Fibroblast of skin of right quadriceps (primary cell): Measurements from ENCODE around the gene SEMA3A.
"Not testable (repeated sequence)": the region's sequence is repeated elsewhere in the genome, so short reads cannot be mapped to it uniquely, and the experiment has no call there.

Experiments
- DNase-seq: peaks from one replicate; pipeline ENCODE4 v3.0.0-alpha.2; 2013

The SEMA3A gene

DNA sequence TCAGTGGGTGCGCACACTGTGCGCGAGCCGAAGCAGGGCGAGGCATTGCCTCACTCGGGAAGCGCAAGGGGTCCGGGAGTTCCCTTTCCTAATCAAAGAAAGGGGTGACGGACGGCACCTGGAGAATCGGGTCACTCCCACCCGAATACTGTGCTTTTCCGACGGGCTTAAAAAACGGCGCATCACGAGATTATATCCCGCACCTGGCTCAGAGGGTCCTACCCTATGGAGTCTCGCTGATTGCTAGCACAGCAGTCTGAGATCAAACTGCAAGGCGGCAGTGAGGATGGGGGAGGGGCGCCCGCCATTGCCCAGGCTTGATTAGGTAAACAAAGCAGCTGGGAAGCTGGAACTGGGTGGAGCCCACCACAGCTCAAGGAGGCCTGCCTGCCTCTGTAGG lies 44.2 kb downstream of the SEMA3A start:
- DNase-seq = not testable (repeated sequence)

DNA sequence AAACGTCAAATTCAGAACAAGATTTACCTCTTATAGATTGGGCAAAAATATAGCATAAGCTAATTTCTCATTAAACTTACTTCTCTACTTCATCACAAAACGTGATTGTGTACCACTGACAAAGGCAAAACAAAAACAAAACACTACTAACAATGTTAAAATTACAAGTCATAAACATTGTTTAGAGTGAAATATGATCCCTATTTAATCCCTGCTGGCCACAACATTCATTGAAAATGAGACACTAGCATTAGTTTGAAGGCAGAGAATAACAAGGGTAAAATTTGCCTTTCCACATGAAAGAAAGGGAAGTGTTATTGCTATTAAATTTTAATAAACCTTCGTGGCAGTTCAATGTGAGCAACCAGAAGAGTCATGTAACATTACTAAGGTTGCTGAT lies 45.0 kb downstream of the SEMA3A start:
- DNase-seq = no peak

DNA sequence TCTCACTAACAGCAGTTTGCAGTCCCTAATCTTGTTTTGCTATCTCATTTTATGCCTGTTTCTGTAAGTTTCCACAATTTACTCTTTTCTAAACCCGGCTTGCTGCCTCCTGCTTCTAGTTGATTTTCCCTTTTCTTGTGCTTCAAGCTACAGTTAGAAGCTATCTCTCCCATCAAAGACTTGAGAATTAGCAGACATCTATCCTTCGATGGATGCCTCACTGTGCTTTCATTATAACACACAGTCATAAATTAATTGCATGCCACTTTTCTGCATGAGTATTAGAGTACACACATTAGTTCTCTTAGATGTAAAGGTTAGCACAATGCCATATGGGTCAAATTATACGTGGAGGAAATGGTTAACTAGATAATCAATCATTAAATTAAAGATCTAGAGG lies 48.7 kb downstream of the SEMA3A start:
- peak; percentile 18 for DNase-seq

DNA sequence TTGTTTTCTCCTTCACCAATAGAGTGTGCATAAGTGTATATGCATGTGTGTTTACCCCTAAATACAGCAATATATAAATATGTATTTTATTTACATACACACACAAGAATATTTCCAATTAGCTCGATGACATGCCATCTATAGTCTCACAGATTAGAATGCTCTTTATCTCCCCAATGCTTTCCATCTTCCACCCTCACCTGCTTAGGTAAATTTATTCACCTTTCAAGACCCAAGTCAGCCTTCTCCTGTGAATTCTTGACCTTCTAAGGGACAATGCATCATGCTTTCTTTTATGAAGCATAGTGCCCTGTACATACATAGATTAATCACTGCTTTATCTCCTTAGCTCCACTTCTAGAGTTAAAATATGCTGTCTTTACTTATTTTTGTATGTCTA lies 49.7 kb downstream of the SEMA3A start:
- DNase-seq = no peak

DNA sequence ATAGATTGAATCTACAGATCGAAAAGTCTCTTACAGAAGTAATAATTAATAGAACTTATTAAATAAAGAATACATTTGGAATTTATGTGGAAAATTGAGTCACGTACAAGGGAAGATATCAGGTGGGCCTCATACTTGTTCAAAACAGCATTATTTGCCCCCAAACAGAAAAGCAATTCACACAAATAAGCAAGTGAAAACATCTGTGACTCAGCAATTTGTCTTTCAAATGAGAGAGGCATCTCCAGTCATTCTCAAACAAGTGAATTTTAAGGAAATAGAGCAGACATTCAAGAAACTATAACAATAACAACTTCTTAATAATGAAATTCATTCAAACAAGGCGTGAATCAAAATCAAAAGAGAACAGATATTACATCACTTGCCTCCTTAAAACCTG lies 50.1 kb downstream of the SEMA3A start:
- no peak for DNase-seq

DNA sequence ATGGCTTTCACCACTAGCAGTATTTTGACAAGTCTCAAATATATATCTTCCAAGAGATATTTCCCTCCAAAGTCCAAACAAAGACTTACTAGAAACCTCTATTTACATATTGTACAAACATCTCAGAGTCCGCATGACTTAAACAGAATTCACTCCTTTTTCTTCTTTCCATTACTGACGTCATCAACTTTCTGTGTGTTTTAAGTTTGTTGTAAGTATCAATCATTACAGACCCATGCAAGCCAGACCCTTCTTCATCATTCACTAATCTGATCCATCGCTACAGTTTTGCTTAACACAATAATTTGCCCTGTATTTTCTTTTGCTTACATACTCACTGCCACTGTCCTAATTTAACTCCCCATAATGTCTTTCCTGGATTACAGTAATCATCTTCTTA lies 51.9 kb downstream of the SEMA3A start:
- DNase-seq = no peak

DNA sequence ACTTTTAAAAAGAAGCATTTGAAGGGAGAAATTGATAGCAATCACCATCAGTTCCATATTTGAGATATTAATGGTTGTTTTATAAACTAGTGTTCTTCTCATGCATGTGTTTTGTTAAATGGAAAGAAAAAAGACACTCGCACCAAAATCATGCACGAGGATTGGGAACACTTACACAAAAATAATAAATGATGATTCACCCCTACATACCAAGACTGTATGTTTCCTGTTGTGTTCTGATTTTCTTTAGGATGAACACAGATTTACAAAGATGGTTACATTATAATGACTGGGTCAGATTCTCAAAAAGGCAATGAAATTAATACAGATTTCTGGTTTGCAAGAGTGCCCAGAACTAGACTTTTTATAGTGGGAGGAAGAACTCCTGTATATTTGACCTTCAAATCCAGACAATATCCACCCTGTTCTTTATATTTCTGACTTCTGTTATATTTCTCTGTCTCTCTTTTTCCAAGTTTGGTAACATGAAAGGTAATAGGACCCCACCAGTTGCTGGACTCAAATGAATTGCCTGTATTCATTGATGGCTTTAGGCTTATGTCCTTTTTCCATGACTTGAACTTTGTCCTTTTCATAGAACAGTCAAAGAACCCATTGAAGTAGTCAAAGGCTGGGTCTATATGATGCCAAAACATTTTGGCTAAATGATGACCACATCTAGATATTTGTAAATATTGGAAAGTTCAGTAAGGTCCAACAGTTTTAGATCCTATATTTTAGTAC lies 54.4 kb downstream of the SEMA3A start:
- peak; percentile 61 for DNase-seq

DNA sequence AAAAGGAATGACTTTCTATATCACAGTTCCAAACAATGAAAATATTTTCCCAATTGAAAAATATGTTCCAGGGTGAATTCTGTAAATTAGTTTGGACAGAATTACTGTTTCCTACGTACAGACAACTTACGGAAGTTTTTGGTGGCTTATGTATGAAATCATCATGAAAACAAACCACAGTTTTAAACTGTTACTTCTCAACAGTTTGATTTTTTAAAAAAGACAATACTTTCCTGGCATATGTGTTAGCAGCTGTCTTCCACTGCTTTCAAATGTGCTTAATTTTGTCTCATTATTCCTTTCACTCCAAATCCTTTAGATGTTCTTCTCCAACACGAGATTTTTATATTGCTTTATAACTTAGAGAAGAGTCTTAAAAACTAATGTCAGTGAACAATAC lies 56.2 kb downstream of the SEMA3A start:
- DNase-seq = no peak

DNA sequence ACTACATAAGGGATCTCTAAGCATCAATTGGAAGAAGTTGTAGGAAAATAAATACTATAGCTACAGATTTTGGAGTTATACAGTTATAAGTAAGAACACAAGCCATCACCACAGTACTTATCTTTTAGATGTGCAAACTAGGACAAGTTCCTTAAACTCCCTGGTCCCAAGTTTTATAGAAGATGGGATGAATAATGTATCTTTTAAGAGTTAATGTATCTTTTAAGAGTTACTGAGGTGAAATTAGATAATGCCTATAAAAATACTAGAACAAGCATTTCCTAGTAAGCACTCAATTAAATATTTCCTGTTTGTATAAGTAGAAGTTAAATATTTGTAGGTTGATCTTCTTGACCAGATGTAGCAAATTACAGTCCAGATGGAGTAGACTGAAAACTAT lies 56.8 kb downstream of the SEMA3A start:
- DNase-seq = peak; percentile 6

DNA sequence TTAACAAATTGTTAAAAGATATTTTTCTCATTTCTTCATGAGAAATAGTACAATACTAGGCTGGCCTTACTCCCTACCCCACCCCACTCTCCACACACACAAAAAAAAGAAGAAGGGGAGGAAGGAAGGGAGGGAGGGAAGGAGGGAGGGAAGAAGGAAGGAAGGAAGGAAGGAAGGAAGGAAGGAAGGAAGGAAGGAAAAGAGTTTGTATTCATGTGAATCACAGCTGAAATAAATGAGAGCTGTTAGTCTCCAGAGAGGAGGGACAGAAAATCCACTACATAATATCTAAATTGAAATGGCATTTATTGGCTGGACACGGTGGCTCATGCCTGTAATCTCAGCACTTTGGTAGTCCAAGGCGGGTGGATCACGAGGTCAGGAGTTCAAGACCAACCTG lies 57.8 kb downstream of the SEMA3A start:
- no peak for DNase-seq

DNA sequence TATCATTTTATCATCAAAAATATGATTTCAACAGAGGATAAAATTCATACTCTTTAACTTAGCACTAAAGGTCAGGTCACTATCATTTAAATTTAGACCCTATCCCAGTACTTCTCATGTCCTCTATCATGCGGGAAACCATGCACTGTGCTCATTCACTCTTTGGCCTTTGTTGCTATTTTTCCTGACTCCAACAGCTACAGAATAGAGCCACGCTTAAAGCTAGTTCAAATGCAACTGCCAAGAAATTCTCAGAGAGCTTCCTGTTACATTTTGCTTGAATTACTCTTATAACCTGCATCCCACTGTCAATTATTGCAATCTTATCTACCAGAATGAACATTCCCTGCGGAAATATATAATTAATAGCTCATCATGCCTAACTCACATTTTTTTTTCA lies 58.3 kb downstream of the SEMA3A start:
- no peak for DNase-seq

DNA sequence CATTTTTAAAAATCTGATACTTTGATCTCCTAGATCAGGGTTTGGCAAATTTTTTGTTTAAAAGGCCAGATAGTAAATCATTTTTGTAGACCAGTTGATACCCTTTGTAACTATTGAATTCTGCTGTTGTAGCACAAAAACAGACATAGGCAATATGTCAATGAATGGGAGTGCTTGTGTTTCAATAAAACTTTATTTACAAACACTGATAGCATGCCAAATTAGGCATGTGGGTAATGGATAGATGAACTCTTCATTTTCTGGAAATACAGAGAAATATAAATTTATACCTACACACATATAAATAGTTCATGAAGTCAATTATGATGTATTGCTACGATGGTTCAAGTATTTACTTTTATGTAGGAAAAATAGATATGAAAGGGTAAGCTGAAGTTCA lies 60.4 kb downstream of the SEMA3A start:
- DNase-seq = no peak

DNA sequence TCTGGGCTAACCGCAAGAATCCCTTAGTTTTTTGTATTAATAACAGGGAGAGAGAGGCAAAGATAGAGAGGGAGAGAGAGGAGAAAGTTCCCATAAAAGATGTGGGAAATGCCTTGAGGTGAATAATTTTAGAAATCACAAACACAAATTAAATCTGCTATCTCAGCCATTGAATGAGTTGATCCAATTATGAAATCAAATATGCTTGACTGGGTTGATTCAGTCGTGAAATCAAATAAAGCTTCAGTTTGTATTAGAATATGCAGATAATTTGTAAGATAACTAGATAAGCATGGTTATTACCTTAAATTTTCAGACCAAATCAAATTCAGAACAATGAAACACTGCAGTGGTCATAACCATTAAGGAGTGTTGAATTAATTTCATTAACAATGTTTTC lies 68.9 kb downstream of the SEMA3A start:
- DNase-seq = no peak

DNA sequence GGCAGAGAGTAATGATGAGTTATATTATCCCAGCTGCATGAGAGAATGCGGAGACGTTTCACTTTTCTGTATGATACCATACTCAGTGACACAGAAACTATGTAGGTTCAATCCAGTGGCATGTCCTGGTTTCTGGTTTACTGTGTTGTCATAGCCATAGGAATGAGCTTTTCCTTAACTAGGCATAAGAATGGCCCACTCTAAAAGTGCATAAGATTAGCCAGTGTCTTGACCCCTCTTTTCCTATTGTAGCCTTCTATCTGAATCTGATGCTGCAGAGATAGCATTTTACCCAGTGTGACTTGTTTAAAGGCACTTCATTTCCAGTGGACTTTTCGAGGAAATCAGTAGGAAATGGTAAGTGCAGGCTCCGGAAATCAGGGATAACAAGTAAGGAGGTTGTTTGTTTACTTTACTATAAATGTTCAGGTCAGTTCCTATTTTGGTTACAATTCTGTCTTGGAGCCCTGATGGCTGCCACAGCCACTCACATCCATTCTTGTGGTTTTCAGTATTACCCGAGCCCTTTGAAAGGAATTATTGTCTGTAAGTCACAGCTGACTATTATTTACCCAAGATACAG lies 70.5 kb downstream of the SEMA3A start:
- DNase-seq = peak; percentile 61

DNA sequence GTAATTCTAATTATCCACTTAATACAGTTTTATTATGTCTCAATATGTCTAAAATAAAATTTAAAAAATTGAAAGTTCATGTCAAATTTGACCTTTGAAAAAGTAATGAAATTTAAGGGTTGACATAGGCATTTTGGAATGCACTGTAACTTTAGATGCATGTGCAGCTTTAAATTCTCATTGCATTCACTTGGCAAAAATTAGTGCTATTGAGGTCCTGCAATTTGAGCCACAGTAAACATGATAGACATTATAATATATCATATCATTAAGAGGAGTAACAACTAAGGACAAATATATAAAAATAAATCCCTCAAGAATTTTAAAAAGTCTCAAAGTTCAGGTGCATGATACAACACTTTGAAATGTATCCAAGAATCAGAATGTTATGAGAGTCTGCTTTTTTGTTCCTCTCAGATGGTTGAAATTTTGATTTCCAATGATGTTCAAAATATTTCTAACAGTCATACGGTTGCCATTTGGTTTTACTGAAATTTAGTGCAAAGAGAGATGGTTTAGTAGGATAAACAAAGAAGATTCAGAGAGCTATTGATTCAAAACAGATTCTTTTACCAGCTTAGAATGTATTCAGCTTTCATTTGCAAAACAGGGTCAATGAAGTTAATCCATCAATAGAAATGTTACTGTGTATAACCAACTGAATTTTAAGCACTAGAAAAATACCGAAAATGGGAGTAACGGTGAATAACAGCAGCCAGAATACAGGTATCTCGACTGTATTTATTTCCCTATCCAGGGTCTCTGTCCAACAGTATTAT lies 71.8 kb downstream of the SEMA3A start:
- peak; percentile 14 for DNase-seq

DNA sequence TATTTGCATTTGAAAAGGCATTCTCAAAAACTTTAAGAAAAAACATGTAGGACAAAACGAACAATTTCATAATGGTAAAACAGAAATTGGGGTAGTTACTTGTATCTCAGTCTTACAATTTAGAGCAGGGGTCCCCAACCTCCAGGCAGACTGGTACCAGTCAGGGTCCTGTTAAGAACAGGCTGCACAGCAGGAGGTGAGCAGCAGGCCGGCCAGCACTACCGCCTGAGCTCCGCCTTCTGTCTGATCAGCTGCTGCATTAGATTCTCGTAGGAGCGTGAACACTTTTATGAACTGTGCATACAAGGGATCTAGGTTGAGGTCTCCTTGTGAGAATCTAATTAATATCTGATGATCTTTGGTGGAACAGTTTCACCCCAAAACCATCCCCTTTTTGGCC lies 77.3 kb downstream of the SEMA3A start:
- no peak for DNase-seq

DNA sequence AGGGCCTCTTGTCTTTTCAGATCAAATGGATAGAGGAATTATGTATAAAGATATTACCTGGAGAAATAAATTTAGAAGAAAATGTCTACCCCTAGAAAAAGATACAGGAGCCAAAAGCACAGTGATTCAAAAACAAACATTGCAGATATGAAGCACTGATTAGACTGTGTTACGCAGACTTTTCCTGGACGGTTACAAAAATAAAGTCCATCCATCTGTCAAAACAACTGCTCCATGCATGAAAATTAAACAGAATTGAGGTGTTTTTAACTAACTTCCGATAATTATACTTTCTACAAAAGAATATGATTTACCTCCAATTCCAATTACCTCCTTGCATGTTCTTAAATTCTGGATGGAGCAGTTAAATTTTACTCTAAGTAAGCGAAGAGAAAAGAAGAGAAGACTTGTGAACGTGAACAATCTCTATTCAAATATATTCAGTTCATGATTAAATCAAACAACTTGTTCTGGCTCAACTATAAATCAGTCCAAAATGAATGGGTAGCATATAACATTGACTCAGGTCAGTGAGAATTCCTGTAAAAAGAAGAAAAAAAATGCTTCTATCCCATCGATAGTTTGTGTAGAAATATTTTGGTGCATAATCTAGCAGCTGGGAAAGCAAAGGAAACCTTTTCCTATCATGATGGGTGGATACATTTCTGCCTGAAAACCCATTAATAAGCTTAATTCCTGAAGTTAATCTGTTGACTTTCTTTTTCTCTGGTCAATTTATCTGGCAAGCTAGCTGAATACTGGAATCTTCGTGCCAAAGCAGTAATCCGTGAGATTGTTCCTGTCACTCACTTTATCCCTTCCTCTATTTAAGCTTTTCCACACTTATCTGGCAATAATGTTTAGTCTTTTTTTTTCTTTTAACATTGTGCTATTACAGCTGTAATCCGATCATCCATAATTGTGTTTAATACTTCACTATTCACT lies 80.4 kb downstream of the SEMA3A start:
- no peak for DNase-seq

DNA sequence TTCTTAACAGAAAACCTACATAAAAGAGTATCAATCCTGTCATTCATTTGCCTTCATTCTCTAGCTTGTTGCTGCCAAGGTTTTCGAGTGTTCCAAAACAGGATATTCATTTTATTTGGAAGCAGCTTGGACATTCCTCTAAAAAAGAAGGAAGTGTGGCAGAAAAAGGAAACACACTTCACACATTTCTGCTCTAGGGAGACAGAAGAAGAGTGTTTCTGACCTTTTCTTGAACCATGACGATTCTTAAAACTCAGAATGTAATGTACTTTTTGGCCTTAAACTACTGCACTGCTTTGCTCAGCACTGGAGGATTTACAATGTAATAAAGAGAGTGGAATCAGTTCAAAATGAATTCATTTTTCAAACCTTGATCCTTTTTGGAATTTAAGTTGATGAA lies 81.3 kb downstream of the SEMA3A start:
- DNase-seq = no peak

DNA sequence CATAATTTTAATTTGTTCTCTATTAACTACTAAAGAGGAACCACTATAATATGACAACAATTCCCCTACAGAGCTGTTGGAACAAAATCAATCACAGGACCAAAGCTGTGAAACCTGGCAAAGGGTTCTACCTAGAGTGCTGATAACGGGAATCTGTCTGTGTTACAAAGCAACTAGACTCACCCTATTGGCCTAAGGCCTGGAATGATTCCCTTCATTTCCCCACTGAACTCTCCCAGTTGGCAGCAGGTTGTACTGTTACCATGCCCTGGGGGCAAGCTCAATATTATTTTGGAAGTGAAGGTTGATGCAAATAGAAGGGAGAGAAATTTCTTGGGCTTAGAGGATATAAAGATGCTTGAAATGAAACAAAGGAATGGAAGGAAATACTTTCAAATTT lies 81.8 kb downstream of the SEMA3A start:
- DNase-seq = no peak

DNA sequence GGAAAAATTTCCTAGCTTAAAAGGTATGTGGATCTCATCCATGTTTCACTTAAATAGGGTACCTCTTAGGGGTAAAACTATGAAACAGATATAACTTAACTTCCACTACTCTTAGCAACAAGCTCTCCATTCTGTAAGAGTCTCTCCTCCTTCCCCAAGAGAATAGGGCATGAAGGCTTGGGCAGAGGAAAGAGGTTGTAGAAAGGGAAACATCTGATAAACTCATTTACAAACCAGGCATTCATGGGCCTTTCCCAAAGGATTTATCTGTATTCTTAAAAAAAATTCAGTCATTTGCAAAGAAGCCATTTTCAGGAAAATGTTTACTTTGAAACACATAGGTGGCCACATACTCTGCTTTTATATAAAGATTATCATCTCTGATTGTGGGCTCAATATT lies 82.7 kb downstream of the SEMA3A start:
- no peak for DNase-seq

DNA sequence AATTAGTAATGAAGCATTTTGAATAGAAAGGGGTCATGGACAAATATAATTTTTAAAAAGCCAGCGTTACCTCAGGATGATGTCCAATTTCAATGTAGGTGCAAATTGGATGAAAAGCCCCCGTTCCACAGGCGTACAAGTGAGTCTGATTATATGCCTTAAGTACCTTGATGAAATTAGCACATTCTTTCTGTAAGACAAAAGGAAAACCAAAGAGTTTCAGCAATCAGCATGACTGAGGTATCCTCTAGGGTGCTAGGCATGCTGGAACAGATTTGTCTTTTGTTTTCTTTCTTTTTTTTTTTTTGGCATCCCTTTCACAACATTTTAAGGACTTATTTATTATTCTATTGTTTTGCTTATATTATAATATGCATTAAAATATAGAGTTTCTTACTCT lies 84.2 kb downstream of the SEMA3A start:
- no peak for DNase-seq

DNA sequence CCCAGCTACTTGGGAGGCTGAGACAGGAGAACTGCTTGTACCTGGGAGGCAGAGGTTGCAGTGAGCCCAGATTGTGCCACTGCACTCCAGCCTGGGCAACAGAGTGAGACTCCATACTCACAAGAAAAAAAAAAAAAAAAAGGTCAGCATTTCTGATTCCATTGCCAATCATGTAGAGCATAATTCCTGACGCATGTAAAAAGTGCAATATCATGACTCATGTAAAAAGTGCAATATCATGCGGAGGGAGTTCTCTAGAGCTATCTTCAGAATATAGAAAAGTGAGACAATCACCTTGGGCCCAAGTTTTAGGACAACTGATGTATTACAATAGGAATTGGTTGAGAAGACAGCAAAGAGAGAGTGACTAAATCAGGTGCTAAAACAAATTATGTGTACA lies 85.8 kb downstream of the SEMA3A start:
- no peak for DNase-seq

DNA sequence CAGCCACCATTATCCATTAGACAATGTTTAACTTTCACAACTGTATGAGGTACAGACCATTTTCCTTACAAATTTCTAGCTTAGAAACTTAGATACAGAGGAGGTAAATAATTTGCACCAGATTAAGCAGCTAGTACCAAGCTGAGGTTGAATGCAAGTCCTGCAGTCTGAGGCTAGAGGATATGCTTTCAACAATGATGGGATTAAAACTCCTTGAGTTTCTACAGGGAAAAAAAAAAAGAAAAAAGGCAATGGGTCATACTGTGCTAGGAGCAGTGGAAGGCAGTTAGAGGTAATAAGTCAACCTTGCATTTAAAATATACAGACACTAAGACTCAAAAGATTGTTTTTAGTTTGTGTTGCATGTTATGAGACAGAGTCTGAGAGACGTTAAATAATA lies 86.5 kb downstream of the SEMA3A start:
- DNase-seq = no peak
